Peyer's patch (tissue), 4 donors: ENCODE measurements around the gene TRIM46.

ENCODE experiments used
- POLR2A ChIP-seq, 2 donors: fragments of 450-650 bp; IDR thresholded peaks; one replicate each; pipeline ENCODE4 v1.5.1; 2017; ENCODE audit warnings: antibody characterized with exemption in 2 of 2, mild to moderate bottlenecking in 2 of 2, moderate library complexity in 2 of 2
- TF ChIP-seq, protein P1 (sequence below), 6 experiments: fragments of 450-650 bp in 4 of 6; fragments of 200-600 bp in 2 of 6; sonication (generic) in 1 of 6; IDR thresholded peaks; one replicate each; pipeline ENCODE4 v1.5.1; 2017 to 2019; ENCODE audit warnings: antibody characterized with exemption in 6 of 6, mild to moderate bottlenecking in 3 of 6, moderate library complexity in 1 of 6

DNA sequence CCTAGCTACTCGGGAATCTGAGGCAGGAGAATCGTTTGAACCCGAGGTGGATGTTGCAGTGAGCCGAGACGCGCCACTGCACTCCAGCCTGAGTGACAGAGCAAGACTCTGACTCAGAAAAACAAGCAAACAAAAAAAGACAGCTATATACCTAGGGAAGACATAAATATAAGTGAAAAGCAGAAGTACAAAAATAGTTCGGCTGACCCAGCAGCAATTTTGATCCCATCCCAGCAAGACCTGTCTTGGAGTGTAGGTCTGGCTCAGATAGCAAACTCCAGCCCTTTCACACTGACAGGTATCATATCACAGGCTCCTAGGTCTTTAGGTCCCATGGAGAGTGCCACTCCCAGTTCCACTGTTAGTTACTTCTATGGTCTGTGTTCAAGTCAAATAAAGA is 49.4 kb downstream of the TRIM46 start:
- TF ChIP-seq, protein P1, sequence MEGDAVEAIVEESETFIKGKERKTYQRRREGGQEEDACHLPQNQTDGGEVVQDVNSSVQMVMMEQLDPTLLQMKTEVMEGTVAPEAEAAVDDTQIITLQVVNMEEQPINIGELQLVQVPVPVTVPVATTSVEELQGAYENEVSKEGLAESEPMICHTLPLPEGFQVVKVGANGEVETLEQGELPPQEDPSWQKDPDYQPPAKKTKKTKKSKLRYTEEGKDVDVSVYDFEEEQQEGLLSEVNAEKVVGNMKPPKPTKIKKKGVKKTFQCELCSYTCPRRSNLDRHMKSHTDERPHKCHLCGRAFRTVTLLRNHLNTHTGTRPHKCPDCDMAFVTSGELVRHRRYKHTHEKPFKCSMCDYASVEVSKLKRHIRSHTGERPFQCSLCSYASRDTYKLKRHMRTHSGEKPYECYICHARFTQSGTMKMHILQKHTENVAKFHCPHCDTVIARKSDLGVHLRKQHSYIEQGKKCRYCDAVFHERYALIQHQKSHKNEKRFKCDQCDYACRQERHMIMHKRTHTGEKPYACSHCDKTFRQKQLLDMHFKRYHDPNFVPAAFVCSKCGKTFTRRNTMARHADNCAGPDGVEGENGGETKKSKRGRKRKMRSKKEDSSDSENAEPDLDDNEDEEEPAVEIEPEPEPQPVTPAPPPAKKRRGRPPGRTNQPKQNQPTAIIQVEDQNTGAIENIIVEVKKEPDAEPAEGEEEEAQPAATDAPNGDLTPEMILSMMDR (IDR thresholded peaks at IDR 0.05): no peak
- no peak for TF ChIP-seq POLR2A (IDR thresholded peaks at IDR 0.05)
